GM10248 (cell line): Measurements from ENCODE around the gene SPATA18.
"Not testable (repeated sequence)": the region's sequence is repeated elsewhere in the genome, so short reads cannot be mapped to it uniquely, and the experiment has no call there.

Experiments used
- CTCF ChIA-PET: fragments of 300-600 bp; sonication (Branson Sonifier 250); formaldehyde crosslinking; extraction: SDS; loops from one replicate; lab custom pipeline; 2021; ENCODE audit warnings: antibody characterized with exemption; lab: Yijun Ruan, JAX
- POLR2A ChIA-PET: fragments of 350-650 bp; sonication (Branson Sonifier 250); formaldehyde crosslinking; extraction: SDS; loops from one replicate; lab custom pipeline; 2020; ENCODE audit warnings: antibody characterized with exemption; lab: Yijun Ruan, JAX
- DNase-seq: peaks from one replicate; pipeline ENCODE4 v3.0.0; 2012; ENCODE audit errors: extremely low spot score
- TF ChIP-seq, protein P1 (sequence below): IDR thresholded peaks from 2 replicates; pipeline ENCODE4 v1.5.1; 2012; ENCODE audit warnings: mild to moderate bottlenecking, low read depth; ENCODE audit errors: extremely low read depth, missing control alignments, control extremely low read depth

Gene SPATA18

DNA sequence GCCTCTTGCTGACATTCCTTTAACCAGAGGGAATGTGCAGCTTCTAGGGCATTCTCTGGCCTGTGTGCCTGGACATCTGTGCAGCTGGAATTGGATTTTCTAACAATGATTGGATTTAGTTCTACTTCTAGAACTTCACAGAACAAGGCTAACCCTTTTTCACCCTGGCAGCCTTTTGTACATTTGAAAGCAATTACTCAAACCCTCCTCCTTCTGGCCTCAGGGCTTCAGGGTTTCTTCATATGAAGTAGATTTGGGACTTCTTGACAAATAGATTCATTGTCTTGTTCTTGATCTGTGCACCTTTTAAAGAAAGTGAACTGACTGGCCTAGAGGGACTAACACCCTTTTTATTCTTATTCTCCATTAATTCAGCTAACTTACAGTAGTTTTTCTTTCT lies 30.1 kb downstream of the SPATA18 start:
- DNase-seq = no peak
- ChIA-PET POLR2A (no interaction called here), CTCF (no interaction called here)
- TF ChIP-seq, protein P1, sequence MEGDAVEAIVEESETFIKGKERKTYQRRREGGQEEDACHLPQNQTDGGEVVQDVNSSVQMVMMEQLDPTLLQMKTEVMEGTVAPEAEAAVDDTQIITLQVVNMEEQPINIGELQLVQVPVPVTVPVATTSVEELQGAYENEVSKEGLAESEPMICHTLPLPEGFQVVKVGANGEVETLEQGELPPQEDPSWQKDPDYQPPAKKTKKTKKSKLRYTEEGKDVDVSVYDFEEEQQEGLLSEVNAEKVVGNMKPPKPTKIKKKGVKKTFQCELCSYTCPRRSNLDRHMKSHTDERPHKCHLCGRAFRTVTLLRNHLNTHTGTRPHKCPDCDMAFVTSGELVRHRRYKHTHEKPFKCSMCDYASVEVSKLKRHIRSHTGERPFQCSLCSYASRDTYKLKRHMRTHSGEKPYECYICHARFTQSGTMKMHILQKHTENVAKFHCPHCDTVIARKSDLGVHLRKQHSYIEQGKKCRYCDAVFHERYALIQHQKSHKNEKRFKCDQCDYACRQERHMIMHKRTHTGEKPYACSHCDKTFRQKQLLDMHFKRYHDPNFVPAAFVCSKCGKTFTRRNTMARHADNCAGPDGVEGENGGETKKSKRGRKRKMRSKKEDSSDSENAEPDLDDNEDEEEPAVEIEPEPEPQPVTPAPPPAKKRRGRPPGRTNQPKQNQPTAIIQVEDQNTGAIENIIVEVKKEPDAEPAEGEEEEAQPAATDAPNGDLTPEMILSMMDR = no peak

DNA sequence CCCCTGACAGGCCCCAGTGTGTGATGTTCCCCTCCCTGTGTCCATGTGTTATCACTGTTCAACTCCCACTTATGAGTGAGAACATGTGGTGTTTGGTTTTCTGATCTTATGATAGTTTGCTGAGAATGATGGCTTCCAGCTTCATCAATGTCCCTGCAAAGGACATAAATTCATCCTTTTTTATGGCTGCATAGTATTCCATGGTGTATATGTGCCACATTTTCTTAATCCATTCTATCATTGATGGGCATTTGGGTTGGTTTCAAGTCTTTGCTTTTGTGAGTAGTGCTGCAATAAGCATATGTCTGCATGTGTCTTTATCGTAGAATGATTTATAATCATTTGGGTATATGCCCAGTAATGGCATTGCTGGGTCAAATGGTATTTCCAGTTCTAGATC lies 35.3 kb downstream of the SPATA18 start:
- CTCF ChIA-PET, POLR2A ChIA-PET: not testable (repeated sequence)

DNA sequence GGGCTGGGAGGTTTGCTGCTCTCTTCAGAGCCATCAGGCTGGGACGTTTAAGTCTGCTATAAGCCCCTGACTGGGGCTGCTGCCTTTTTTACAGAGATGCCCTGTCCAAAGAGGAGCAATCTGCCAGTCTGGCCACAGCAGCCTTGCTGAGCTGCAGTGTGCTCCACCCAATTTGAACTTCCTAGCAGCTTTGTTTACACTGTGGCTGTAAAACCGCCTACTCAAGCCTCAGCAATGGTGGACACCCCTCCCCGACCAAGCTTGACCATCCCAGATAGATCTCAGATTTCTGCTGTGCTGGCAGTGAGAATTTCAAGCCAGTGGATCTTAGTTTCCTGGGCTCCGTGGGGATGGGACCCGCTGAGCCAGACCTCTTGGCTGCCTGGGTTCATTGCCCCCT lies 40.7 kb downstream of the SPATA18 start:
- TF ChIP-seq, protein P1 = no peak
- no peak for DNase-seq
- ChIA-PET CTCF (no interaction called here), POLR2A (no interaction called here)

More for the DNA sequence above, 35.3 kb downstream of the SPATA18 start:
- not testable (repeated sequence) for DNase-seq

DNA sequence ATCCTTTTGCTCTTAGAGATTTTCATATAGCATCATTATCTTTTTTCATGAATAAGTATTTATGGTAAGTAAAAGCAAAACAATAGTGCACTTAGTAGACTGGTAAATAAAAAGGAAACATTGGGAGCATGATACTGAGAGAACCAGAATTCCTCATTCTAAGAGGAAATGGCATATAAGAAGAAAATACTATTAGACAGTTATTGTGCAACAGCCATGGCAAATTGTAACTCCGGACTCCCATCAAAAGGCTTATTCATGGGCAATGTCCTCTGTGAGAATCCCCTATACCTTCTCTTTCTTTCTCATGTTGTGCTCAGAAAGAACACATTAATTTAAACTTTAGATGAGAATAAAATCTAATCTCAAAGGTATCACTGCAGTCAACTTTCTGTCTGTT lies 42.4 kb downstream of the SPATA18 start:
- no peak for DNase-seq
- ChIA-PET POLR2A (no interaction called here), CTCF (interaction anchor here (1.1 to 1.3 kb wide), 2 partner anchors 9 to 12 kb away, joined by 3 to 4 read pairs; no protein-coding TSS in a partner anchor)
- TF ChIP-seq, protein P1 = no peak

DNA sequence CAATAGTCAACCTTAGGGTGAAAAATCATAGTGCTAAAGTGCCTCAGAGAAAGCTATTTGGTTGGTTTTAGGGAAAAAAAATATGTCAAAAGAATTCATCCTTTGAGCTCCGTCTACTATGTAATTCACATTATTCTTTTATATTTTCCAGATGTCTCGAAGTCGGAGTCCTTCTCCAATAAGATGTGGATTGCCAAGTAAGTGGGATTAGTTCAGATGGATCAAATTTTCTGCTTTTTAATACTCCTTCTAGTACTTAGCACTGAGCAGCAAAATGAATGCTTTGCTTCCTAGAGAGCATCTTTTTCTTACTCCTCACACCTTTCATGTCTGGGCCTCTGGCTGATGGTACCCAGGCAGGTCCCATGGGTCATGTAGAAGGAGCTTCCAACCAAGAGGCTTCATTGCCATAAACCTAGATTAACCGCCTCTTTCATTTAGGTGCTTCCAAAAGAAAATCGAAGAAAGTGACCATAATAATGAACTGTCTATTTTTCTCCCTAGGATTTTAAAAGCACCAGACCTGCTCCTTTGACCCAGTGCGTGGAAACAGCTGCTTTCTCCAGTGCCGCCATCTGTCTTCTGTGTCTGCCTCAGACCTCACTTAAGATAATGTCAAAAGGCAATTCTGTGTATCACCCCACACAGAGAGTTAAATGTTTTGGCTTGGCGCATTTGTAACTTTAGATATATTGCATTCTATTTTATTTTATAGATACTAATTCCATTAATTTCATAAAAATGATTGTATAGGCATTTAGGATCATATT lies 43.5 kb downstream of the SPATA18 start:
- no peak for DNase-seq
- ChIA-PET CTCF (interaction anchor here (0.7 to 1.4 kb wide), 6 partner anchors 11 to 56 kb away, joined by 3 to 4 read pairs (median 3); no protein-coding TSS in a partner anchor), POLR2A (no interaction called here)
- TF ChIP-seq, protein P1 = no peak

DNA sequence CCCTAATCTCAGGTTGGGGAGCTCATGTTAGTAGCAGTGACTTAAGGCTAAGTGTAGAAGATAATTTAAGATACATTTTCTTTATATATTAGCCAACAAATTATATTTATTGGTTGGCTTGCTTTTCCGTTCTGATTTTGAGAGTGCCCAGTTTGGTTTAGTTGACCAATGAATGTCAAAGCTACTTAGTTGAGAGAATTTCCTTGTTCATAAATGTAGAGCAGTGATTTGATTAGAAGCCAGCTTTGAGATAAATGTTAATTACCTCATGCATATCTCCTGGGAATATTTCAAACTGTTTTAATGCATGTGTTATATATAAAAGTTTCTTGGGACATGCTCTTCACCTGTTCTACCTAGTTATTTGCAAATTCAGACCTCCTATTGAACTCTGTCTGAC lies 44.3 kb downstream of the SPATA18 start:
- ChIA-PET CTCF (interaction anchor here (0.9 to 1.4 kb wide), 3 partner anchors 13 to 56 kb away, joined by 3 to 4 read pairs (median 3); no protein-coding TSS in a partner anchor), POLR2A (no interaction called here)
- TF ChIP-seq, protein P1 = no peak
- DNase-seq = no peak

DNA sequence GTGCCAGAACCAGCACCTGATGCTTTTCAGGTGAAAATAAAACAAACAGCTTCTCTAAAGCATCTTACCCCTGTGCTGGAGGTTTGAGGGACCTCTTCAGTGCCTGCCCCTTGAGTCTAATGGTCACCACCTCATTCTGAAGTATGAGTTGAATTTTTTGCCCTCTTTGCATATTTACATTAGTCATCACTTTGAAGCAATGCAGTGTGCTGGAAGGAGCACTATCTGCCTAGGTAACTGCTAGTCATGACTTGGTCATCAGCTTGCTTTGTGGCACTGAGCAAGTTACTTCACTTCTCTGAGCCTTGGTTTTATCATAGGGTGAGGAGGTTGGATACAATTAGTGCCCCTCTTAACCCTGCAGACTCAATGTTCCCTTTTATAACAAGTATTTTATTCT lies 44.9 kb downstream of the SPATA18 start:
- ChIA-PET POLR2A (no interaction called here), CTCF (interaction anchor here (1.3 kb wide), 1 partner anchor 55 kb away, joined by 3 read pairs; no protein-coding TSS in a partner anchor)
- no peak for DNase-seq
- TF ChIP-seq, protein P1 = no peak
